GM18517 (cell line): Measurements from ENCODE around the gene GRM7.

Experiments used
- ATAC-seq: cut with Tn5 transposase; IDR thresholded peaks from one replicate; pipeline ENCODE4 v1.9.1; 2021; ENCODE audit warnings: mild to moderate bottlenecking, moderate library complexity; ENCODE audit not compliant: unreplicated experiment

GRM7 gene

DNA sequence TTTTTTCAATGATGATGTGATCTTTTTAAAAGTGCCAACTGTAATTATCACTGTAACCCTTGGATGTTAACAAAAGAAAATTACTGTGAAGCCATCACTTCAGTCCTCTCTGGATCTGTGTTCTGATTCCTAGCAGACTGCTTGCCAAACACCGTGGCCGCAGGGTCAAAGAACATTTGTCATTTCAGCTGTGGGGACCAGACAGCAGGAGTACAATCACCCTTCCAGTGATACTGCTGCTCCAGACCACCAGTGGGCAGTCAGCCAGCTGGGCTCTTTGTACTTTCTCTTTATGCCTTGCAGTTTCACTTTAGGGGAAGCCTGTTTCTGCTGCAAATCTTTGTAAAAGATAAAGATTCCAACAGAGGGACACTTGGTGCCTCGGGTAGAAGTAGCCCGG, 770.0 kb downstream of the GRM7 start:
- no peak for ATAC-seq

DNA sequence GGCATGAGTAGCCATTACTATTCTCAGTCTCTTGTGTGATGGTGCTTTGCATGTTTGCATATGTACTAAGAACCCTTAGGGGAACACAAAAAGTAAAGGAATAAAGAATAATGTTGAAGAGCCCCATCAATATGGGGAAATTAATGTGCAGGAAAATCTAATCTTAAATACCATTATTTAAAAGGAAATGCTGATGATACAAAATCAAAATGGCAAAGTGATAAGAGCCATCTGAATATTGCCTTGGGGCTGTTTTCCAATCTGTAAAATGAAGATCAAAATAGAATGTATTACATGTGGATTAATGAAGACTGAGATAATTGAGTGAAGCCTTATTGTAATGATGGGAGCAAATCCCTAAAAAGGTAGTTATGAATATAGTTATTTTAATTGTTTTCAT, 771.4 kb downstream of the GRM7 start:
- ATAC-seq = no peak

DNA sequence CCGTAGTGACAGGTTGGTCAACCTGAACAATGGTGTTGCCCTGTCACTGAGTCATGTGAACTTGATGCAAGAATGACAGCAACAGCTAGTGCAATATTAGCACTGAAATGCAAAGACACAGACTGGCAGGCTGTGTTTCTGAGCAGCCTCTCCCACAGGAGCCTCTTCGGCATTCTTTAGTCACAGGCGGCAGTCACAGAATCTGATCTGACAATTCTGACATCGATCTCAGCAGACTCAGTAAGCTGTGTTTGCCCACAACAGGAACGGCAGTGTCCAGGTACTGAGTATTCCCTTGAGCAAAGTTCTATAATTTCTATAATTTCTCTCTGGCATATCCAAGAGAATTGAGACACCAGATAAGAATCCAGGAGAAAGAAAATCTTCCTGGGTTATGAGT, 776.8 kb downstream of the GRM7 start:
- no peak for ATAC-seq

DNA sequence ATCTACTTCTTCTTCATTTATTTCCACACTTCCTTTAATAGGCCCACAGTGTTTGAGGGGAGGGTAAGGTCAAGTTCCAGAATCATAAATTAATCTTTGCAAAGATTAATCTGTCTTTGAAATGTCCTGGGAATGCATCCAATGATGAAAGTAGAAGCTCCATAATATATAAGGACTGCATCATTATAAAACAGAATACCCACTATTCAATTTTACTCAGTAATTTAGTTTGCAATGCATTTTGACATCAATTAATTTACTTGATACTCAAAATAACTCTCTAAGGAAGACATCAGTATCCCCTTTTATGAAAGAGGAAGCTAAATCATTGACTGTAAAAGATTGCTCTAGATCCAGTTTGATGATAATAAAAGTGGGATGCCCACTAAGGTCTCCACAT, 777.2 kb downstream of the GRM7 start:
- no peak for ATAC-seq

DNA sequence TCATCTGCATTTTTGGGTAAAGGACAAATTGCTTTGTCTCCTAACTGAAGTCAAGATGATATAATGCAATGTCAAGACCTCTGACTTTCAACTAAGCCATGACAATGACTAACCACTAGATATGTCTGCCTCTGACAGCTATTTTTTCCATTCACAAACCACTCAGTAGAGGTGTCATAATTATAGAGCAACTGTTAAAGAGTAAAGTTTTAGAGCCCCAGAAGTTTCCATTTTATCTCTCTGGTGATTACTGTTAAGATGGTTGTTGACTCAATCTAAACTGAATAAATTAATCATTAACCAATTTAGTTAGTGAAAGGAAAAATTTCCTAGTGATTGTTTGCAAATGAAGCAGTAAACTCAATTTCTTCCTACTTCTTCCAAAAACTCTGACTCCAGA, 779.9 kb downstream of the GRM7 start:
- ATAC-seq = no peak

DNA sequence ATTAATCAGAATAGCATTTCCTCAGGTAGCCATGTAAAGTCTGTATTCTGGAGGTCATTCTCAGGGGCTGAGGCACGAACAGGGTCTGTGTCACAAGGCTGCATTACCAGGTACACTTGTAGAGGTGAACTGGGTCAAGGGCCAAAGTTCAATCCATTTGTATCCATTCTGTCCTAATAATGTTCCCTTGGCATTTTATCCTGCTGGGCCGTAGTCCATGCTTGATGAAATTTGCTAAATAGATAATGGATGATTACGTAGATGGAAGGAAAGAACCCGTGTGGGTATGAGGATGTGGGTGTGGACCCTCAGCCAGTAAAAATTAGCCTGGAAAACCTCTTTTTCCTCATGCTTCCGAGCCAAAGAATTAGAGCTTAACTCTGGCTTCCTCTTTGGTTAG, 785.9 kb downstream of the GRM7 start:
- ATAC-seq = no peak

DNA sequence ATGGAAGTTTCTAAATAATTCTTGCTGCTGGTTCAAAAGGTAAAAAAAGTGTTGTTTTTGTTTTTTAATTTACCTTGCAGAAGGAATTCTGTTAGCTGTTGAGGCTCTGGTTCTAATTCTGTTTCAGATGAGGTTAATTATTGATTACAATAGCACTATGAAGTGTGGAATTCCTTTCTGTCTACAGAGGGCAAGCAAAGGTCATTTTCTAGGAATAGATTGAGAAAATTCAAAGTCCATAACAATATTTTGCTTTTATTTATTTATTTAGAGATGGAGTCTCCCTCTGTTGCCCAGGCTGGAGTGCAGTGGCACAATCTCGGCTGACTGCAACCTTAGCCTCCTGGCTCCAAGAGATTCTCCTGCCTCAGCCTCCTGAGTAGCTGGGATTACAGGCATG, 789.6 kb downstream of the GRM7 start:
- no peak for ATAC-seq

DNA sequence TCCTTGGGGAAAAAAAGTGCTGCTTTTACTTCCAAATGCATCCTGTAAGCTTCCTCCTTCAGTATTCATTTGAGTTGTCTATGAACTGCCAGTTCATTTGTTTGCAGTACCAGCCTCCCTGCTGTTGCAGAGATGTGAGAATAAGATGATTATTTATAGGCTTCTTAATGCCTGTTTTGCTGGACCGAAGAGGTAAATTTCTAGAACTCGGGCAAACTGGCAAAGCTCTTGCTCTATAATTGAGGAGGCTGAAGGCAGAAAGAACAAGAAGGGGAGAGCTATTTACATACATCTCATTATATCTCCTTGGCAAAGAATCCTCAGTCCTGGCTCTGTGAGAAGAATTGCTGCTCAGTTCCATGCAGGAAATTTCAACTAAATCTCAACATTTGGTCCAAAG, 790.4 kb downstream of the GRM7 start:
- ATAC-seq = no peak

DNA sequence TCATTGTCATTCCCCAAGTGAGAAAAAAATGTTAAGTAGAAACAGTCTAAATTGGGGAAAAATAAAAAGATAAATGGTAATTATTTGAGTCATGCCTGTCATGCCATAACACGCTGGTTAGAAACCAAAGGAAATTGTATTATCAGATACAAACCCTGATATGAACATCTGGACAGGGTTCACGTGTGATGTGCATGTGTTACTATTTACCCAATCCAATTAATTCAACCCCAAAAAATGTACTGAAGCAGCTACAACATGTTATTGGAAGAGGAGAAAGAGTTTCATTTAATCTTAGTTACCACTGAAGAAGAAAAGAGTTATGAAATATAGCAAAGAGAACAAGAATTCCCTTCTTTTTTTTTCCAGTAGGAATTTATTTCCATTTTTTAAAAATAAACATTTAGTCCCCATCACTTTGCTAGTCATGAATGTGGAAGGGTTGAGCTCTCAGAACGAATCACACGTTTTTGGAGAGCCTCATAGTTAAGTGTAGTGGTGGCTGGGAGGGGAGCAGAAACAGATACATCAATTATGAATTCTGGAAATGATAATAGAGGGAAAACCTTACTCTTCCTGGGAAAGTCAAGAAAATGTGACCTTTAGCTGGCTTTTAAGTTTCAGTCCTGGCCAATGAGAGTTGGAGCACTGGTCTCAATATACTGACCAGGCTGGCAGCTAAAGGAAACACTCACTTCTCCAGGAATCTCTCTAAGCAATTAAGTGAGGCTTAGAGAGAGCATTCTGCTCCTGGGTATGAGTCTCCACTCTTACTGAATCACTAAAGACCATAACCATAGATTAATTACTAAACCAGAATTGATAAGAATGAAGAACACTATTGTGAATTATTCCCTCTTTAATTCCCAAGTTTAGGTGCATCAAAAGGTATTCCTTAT, 796.5 kb downstream of the GRM7 start:
- ATAC-seq = no peak

DNA sequence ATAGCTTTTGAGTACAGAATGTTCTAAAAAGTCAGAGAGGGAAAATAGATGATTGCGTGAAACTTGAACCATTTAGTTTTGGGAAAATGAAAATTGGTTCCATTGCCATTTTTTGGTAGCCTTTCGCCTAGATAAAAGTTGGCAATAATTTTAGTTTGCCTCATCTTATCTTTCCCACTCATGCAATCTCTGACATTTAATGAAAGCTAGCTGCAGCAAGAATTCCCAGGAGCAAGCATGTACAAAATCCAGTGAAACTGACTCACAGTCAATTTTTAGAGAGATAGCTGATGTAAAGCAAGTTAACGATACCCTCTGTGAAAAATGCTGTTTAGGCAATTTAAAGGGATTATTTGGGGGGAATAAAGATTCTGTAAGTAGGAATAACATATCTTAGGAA, 797.4 kb downstream of the GRM7 start:
- ATAC-seq = no peak

GRCh38 chr3:7659079-7659478, 798.2 kb downstream of the GRM7 start:
- ATAC-seq = no peak

DNA sequence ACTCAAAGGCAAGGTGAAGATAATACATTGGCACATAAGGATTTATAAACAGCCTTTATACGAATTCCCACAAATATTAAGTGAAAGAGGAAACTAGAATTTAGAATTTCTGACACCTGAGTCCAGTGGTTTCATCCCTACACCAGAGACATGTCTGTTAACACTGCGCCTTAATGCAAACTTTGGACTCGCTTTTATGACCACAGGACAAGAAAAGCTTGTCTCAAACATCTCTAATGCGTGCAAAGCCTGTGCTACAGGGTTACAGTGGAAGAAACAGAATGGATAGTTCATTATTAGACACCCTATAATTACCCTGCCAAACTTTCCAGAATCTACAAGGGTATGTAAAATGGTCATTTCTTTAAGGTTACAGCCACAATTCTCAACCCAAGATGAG, 802.9 kb downstream of the GRM7 start:
- no peak for ATAC-seq

GRCh38 chr3:7667774-7668173, 806.9 kb downstream of the GRM7 start:
- no peak for ATAC-seq

- ATAC-seq = no peak
Measured at GRCh38 chr3:7669641-7670040, 808.7 kb downstream of the GRM7 start.

GRCh38 chr3:7678521-7678920, 817.6 kb downstream of the GRM7 start:
- no peak for ATAC-seq

DNA sequence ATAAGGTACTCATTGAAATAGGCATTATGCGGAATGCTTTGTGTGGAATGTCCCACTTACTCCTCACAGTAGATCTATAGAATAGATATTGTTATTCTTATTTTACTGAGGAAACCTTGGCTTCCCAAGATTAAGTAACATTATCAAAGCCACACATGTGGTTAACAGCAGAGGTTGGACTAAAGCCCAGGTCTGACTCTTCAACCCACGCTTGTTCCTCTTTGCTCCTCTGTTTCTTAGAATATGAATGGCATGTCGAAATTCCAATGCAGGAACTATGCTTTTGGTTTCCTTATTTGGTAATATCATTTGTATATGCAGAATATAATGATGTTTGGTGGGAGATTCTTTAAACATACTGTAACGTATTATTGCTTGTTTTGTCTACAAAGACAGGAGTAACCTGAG, 821.9 kb downstream of the GRM7 start:
- no peak for ATAC-seq

GRCh38 chr3:7683426-7683825, 822.5 kb downstream of the GRM7 start:
- ATAC-seq = no peak

DNA sequence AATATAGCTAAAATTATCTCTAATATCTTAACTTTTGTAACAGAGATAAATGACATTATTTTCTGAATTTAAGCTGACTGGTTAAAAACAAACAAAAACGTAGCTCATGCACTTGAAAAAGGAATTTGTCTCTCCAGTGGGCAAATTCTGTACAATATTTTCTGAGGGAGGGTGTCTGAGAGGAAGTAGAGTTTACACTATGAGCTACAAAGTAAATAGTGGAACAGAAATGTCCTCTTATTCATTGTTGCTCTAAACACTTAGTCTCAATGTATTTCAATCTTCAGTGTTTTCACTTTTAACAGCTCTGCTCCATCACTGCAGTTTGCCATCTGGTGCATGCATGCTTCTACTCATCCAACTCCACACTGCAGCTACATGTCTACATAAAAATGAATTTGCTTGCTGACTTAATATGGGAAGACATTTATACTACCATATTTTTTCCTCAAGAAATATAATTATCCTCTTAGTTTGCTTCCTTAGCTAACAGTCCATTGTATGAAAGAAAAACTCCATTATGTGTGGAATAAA, 823.3 kb downstream of the GRM7 start:
- ATAC-seq = no peak

DNA sequence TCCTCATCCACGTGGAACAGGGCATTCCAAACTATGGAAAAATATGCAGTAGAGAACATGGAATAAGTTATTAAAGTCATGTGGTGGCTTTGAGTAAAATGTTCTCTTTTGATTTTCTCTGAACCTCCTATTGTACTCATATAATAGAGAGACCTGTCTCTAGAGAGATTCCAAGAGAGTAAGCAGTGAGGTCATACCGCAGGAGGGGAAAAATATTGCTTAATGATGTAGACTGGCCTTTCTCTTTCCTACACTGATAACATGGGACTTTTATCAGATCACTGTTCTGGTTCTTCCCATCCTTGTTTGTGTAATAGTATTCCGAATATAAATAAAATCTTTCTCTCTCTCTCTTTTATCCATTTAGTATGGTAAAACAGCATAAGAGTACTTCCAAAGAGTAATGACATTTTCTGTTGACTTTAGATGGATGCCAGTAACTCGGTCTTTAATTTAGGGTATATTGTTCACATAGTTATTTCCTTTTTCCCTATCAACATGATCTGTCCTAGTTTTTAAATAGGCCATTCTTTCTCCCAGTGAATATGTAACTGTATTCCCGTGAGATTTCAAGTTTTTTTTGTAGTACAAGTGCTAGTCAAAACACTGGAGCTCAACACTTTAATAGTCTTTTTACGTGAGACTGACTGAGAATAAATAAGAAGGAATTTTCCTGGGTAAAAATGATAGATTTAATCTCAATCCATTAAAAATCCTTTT, 826.7 kb downstream of the GRM7 start:
- no peak for ATAC-seq

GRCh38 chr3:7692866-7693265, 832.0 kb downstream of the GRM7 start:
- no peak for ATAC-seq

- ATAC-seq = no peak
Measured at GRCh38 chr3:7693976-7694375, 833.1 kb downstream of the GRM7 start.

- no peak for ATAC-seq
Measured at GRCh38 chr3:7695049-7695448, 834.1 kb downstream of the GRM7 start.
